Measurements from ENCODE around the gene OR1F1. TPM values are rescaled to one million over a fixed set of nuclear protein-coding genes. Genes with fewer than 3 reads are reported as not detected.

Gene OR1F1
- total and polyA plus RNA-seq, 9 of the 15 experiments (the other 6 are each of a cell fraction or from before 2014, with no cell fraction given), result 0.15 to 0.61 (median 0.35) TPM; not detected in 3

- TF ChIP-seq PPARD (CRISPR knock-in tag; IDR thresholded peaks at IDR 0.05), result no peak
- no peak for TF ChIP-seq BCLAF1 (IDR thresholded peaks at IDR 0.05; ENCODE audit: borderline replicate concordance in 1 of 2, control insufficient read depth in 1 of 2, low read depth in 2 of 2, low read length in 1 of 2)
- no peak for TF ChIP-seq PHF8 (IDR thresholded peaks at IDR 0.05; ENCODE audit: borderline replicate concordance, low read length)
- TF ChIP-seq TCF3 (CRISPR knock-in tag; IDR thresholded peaks at IDR 0.05), result no peak
- no peak for TF ChIP-seq ZNF23 (CRISPR knock-in tag; IDR thresholded peaks at IDR 0.05)
- no peak for TF ChIP-seq TBL1XR1 (IDR thresholded peaks at IDR 0.05; ENCODE audit: low read length in 2 of 2)
- TF ChIP-seq ZNF77 (CRISPR knock-in tag; IDR thresholded peaks at IDR 0.05), result no peak
- no peak for TF ChIP-seq SNIP1 (IDR thresholded peaks at IDR 0.05; ENCODE audit: low read depth)
- no peak for TF ChIP-seq HDAC6 (IDR thresholded peaks at IDR 0.05; ENCODE audit: low read depth, low read length)
- TF ChIP-seq MCM5 (IDR thresholded peaks at IDR 0.05; ENCODE audit: low read depth), result no peak
- TF ChIP-seq ZNF347 (CRISPR knock-in tag; IDR thresholded peaks at IDR 0.05; ENCODE audit: low read depth), result no peak
- TF ChIP-seq GTF2F1 (IDR thresholded peaks at IDR 0.05; ENCODE audit: low read depth, low read length), result no peak
- TF ChIP-seq JUND (IDR thresholded peaks at IDR 0.05; ENCODE audit: borderline replicate concordance, low read depth, low read length), result no peak
- no peak for TF ChIP-seq JUND (tag; IDR thresholded peaks at IDR 0.05; ENCODE audit: borderline replicate concordance, low read depth, low read length)
- no peak for TF ChIP-seq RFX1 (IDR thresholded peaks at IDR 0.05)
- TF ChIP-seq GABPA (tag; conservative IDR thresholded peaks at IDR 0.05; ENCODE audit: low read depth), result no peak
- TF ChIP-seq HCFC1 (IDR thresholded peaks at IDR 0.05; ENCODE audit: low read depth, low read length), result no peak
- TF ChIP-seq EGR1 (conservative IDR thresholded peaks at IDR 0.05), result no peak
- no peaks in the 10 kb centered on the region for H3K79me2 ChIP-seq (ENCODE audit: control insufficient read depth, insufficient read depth, low read length)
- H3K27ac ChIP-seq (ENCODE audit: extremely low read depth, low read depth, low read length), result no peak overlapping the region
- no peak for FAIRE-seq
- POLR2A ChIA-PET, result interaction anchor here (0.6 to 1.5 kb wide), 2 partner anchors 9 to 10 kb away, joined by 3 to 4 read pairs; no protein-coding TSS in a partner anchor
- H3K9me3 ChIP-seq (replicated peaks; ENCODE audit: control insufficient read depth, insufficient read depth, low read depth, low read length), result no peaks in the 10 kb centered on the region
- intact Hi-C loops (cut with micrococcal nuclease) (no loop called here), in situ Hi-C loops (cut with MboI) (no loop called here)
- peaks cover 3 to 13% of the 10 kb centered on the region in 2 experiments; a peak in 4 of 5 replicates for H3K4me1 ChIP-seq (replicated peaks in 1 of 2; ENCODE audit: control insufficient read depth in 2 of 2, insufficient read depth in 2 of 2, low read length in 2 of 2)
- H3K9me1 ChIP-seq (ENCODE audit: control insufficient read depth, insufficient read depth, low read length), result no peaks in the 10 kb centered on the region
- CTCF ChIA-PET (ENCODE audit: low intra/inter-chr PET ratio), result no interaction called here
- DNase-seq (ENCODE audit: extremely low read depth in 1 of 4, low spot score in 3 of 4), result no peak
- peaks cover 8 to 15% of the 10 kb centered on the region in 2 experiments for H3K27me3 ChIP-seq (ENCODE audit: control insufficient read depth in 2 of 2, insufficient read depth in 2 of 2, low read length in 2 of 2)
- no peaks in the 10 kb centered on the region for H3K36me3 ChIP-seq (ENCODE audit: control insufficient read depth, insufficient read depth, low read length)
- no peak overlapping the region; a peak in 1 of 4 replicates for H3K9ac ChIP-seq (ENCODE audit: insufficient read depth in 1 of 2, low read depth in 2 of 2, low read length in 2 of 2)
- no peak overlapping the region for H2AFZ ChIP-seq (ENCODE audit: low read depth, low read length)
- WGBS (ENCODE audit: insufficient coverage, low coverage, missing lambda C conversion rate), result 5% methylated on average over 12 of the region's 13 CpGs
- peak; percentile 49 for ATAC-seq
- no TSS peak for BruUV-seq (replicated peaks)
- H3K4me3 ChIP-seq, result no peak overlapping the region
- no peak overlapping the region for H3K4me2 ChIP-seq (ENCODE audit: insufficient read depth, low read length)
- no peaks in the 10 kb centered on the region for H4K20me1 ChIP-seq (replicated peaks; ENCODE audit: control insufficient read depth, insufficient read depth, low read length)
Observed at GRCh38 chr16:3198334-3199072, 10.5 kb downstream of the OR1F1 start.
